ENCODE data around the gene NUP133.

- TF ChIP-seq GABPA (IDR thresholded peaks at IDR 0.05; ENCODE audit: low read depth) (no peak), POLR2AphosphoS5 (IDR thresholded peaks at IDR 0.05; ENCODE audit: low read depth) (no peak), CTCF (IDR thresholded peaks at IDR 0.05; ENCODE audit: insufficient read depth, low read length) (no peak), SPI1 (IDR thresholded peaks at IDR 0.05; ENCODE audit: borderline replicate concordance, low read depth) (no peak)
- TF ChIP-seq, protein P1, sequence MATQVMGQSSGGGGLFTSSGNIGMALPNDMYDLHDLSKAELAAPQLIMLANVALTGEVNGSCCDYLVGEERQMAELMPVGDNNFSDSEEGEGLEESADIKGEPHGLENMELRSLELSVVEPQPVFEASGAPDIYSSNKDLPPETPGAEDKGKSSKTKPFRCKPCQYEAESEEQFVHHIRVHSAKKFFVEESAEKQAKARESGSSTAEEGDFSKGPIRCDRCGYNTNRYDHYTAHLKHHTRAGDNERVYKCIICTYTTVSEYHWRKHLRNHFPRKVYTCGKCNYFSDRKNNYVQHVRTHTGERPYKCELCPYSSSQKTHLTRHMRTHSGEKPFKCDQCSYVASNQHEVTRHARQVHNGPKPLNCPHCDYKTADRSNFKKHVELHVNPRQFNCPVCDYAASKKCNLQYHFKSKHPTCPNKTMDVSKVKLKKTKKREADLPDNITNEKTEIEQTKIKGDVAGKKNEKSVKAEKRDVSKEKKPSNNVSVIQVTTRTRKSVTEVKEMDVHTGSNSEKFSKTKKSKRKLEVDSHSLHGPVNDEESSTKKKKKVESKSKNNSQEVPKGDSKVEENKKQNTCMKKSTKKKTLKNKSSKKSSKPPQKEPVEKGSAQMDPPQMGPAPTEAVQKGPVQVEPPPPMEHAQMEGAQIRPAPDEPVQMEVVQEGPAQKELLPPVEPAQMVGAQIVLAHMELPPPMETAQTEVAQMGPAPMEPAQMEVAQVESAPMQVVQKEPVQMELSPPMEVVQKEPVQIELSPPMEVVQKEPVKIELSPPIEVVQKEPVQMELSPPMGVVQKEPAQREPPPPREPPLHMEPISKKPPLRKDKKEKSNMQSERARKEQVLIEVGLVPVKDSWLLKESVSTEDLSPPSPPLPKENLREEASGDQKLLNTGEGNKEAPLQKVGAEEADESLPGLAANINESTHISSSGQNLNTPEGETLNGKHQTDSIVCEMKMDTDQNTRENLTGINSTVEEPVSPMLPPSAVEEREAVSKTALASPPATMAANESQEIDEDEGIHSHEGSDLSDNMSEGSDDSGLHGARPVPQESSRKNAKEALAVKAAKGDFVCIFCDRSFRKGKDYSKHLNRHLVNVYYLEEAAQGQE (IDR thresholded peaks at IDR 0.05; ENCODE audit: insufficient replicate concordance, low read depth) = no peak
Observed at GRCh38 chr1:229536982-229537381, 28.8 kb upstream of the NUP133 start.

Measured in HL-60 (cell line).